Prostate gland (tissue), 2 donors: ENCODE measurements around the gene GLIS1.

Experiments
- POLR2A ChIP-seq: fragments of 450-650 bp; IDR thresholded peaks from one replicate; pipeline ENCODE4 v1.6.1; 2016; ENCODE audit warnings: antibody characterized with exemption, mild to moderate bottlenecking
- POLR2AphosphoS5 ChIP-seq: sonication (generic); formaldehyde crosslinking; IDR thresholded peaks from one replicate; pipeline ENCODE4 v1.6.1; 2017; ENCODE audit warnings: antibody characterized with exemption
- TF ChIP-seq, protein P1 (sequence below), 4 experiments: fragments of 200-600 bp in 2 of 4; fragments of 450-650 bp in 2 of 4; sonication (generic) in 2 of 4; IDR thresholded peaks; 1 replicate in 3 of 4; 2 replicates in 1 of 4; pipeline ENCODE4 v1.5.1; 2016 to 2019; ENCODE audit warnings: antibody characterized with exemption in 4 of 4, mild to moderate bottlenecking in 2 of 4, moderate library complexity in 2 of 4

DNA sequence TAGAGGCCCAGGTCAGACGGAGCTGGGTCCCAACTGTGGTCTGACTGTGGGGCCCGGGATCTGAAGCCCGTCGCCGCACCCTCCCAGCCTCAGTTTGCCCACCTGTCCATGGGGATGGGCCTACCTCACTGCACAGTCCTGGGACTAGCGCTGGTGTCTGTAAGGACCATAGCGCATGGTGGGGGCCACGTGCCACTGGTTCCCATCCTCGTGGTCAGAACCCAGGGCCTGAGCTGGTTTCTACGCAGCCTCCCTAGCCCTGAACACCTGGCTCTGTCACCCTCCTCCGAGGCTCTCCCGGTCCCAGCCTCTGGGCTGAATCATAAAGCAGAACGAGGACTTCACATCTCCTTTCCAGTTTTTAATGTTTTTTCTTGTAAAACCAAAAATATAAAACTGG is 233.1 kb downstream of the GLIS1 start:
- TF ChIP-seq POLR2A = no peak
- TF ChIP-seq, protein P1, sequence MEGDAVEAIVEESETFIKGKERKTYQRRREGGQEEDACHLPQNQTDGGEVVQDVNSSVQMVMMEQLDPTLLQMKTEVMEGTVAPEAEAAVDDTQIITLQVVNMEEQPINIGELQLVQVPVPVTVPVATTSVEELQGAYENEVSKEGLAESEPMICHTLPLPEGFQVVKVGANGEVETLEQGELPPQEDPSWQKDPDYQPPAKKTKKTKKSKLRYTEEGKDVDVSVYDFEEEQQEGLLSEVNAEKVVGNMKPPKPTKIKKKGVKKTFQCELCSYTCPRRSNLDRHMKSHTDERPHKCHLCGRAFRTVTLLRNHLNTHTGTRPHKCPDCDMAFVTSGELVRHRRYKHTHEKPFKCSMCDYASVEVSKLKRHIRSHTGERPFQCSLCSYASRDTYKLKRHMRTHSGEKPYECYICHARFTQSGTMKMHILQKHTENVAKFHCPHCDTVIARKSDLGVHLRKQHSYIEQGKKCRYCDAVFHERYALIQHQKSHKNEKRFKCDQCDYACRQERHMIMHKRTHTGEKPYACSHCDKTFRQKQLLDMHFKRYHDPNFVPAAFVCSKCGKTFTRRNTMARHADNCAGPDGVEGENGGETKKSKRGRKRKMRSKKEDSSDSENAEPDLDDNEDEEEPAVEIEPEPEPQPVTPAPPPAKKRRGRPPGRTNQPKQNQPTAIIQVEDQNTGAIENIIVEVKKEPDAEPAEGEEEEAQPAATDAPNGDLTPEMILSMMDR (IDR thresholded peaks at IDR 0.05) = no peak
- TF ChIP-seq POLR2AphosphoS5 = no peak
